Activated CD4-positive, alpha-beta T cell treated with anti-CD3 and anti-CD28 coated beads for 48 hours (primary cell): ENCODE measurements around the gene FBXL19.
"Not testable (repeated sequence)": the region's sequence is repeated elsewhere in the genome, so short reads cannot be mapped to it uniquely, and the experiment has no call there.

Experiments
- DNase-seq: peaks from one replicate; pipeline ENCODE4 v3.0.0-alpha.2; 2020

FBXL19 gene

GRCh38 chr16:30922960-30923535 lies 324 bp upstream of the FBXL19 start:
- peak; percentile 97 for DNase-seq

GRCh38 chr16:30924076-30924912 lies 922 bp downstream of the FBXL19 start:
- DNase-seq: peak; percentile 34

DNA sequence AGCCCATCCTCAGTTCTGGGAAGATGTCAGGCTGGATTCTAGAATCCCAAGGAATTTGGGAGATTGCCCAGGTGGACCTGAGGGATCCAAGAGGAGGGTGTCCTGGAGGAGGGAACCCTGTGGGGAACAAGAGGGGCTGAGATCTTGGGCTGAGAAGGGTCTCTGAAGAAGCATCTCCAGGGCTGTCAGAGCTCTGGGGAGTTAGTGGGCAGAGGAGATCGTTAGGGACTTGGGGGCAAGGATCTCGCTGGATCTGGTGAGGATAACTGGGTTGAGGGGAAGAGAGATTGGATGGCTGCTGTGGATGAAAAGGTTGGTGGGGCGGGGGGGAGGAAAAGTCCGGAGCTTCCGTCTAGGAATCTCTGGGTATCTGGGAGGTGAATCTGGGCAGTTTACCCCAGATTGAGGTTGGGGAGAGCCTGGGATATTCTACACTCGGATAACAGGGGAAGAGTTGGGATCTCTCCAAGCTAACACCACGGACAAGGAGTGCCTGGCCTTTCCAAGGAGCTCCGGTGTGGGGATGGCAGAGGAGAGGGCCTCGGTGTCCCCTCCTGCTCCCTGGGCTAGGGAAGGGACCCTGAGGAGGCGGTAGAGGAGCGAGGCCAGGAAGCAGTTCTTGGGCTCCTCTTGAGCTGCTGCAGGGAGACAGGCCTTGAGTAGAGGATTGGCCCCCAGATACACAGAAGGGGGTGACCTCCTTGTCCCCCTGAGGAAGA lies 1.7 kb downstream of the FBXL19 start:
- no peak for DNase-seq

DNA sequence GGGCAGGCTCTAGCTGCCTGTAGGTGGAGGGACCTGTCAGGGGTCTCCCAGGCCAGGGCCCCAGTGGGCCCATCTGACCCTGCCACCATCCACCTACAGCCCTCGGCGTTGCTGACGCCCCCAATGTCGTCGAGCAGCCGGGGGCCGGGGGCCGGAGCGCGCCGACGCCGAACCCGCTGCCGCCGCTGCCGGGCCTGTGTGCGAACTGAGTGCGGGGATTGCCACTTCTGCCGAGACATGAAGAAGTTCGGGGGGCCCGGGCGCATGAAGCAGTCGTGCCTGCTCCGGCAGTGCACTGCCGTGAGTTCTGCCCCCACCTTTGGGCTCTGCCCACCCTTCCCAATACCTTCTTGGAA lies 2.2 kb downstream of the FBXL19 start:
- DNase-seq: no peak

DNA sequence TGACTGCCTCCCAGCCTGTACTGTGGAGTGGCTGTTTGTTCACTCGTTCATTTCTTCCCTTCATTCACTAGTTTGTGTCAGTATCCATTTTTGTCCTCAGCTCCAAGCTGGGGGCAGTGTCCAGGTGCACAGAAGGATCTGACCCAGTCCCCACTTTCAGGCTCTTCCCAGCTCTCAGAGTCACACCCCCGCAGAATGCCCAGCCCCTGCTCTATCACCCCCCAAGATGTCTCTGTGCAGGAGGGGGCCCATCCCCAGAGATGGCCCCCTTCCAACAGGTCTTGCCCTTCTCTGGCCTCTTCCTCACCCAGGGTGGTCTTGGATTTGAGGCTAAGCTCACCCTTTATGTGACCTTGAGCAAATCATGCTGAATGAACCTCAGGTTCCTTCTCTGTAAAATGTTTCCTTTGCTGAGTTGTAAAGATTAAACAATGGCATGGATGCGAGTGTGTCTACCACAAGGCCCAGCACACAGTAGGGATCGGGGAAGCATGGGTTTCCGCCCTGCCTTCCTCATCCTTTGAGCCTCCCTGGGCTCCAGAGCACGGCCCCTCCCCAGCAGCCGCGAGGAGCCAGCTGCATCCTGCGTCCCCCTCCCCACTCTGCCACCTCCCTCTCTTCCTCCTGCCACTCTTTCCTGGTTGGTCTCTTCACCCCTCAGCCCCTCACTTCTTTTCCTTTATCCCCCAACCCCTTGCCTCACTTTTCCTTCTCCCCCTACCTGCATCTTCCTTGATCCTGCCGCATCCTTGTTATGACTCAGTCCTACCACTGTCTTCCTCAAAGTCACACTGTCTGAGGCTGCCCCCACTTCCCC lies 2.8 kb downstream of the FBXL19 start:
- DNase-seq: no peak

DNA sequence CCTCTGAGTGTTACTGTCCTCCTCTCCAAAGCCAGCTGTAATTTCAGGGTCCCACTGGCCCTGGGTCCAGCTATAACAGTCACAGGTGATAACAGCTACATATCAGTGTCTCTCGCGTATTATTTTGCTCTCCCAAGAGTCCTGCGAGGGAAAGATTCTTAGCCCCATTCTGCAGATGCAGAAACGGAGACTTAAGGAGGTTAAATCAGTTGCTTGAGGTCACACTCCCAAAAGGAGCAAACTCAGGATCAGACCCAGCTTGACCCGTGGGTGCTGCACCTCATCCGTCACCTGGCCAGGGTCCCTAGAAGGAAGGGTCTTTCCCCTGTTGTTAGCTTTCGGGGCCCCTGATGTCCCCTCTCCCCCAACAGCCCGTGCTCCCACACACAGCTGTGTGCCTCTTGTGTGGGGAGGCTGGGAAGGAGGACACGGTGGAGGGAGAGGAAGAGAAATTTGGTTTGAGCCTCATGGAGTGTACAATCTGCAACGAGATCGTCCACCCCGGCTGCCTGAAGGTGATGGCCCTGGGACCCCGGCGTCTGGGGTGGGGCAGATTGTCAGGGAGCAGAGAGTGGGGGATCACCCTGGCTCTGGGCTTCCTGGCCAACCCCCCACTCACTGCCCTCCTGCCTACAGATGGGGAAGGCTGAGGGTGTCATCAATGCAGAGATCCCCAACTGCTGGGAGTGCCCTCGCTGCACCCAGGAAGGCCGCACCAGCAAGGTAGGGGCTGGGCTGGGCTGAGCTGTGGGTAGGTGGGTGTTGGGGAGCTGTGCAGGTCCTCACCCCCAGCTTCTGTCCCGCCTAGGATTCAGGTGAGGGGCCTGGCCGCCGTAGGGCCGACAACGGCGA lies 3.8 kb downstream of the FBXL19 start:
- DNase-seq: no peak

GRCh38 chr16:30927789-30928378 lies 4.5 kb downstream of the FBXL19 start:
- DNase-seq: peak; percentile 57

- no peak for DNase-seq
Observed at GRCh38 chr16:30928390-30928789, 5.0 kb downstream of the FBXL19 start.

- DNase-seq: no peak
Observed at GRCh38 chr16:30929167-30929566, 5.8 kb downstream of the FBXL19 start.

DNA sequence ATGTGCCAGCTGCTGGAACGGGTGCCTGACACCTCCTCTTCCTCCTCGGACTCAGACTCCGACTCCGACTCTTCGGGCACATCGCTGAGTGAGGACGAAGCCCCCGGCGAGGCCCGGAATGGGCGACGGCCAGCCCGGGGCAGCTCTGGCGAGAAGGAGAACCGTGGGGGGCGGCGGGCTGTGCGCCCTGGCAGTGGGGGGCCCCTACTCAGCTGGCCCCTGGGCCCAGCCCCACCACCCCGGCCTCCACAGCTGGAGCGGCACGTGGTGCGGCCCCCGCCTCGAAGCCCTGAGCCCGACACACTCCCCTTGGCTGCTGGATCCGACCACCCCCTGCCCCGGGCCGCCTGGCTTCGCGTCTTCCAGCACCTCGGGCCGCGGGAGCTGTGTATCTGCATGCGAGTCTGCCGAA lies 6.8 kb downstream of the FBXL19 start:
- no peak for DNase-seq

- no peak for DNase-seq
Observed at GRCh38 chr16:30931068-30931650, 7.8 kb downstream of the FBXL19 start.

DNA sequence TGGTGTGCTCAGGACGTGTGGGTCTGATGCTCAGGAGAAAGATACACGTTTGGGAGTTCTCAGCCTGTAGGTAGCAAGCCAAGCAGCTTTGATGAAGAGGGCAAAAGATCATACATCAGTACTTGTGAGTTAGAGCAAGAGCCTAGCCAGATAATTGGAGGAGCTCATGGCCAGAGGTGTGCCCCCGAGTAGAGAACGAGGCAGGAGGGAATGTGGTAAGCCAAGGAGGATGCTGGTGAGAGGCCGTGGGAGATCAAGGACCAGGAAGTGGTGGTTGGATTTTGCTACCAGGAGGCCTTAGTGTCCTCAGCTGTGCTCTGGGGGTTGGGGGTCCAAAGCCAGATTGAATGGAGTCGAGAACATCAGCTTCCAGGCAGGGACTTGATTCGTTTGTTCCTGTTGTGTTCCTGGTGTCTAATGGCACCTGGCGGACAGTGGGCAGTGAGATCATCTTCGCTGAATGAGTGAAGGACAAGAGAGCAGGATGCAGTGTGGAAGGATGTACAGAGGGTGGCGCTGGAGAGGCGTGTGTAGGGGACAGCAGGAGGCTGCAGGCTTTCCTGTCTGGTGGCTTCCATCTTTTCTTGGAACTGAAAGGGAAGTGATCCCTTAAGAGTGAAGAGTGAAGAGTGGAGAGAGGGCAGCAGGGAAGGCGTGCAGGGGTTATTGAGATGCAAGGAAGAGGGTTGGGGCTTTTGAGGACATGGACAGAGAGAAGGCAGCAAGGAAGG lies 11.6 kb downstream of the FBXL19 start:
- peak; percentile 65 for DNase-seq

GRCh38 chr16:30937692-30938091 lies 14.3 kb downstream of the FBXL19 start:
- DNase-seq: no peak

GRCh38 chr16:30939571-30939970 lies 16.2 kb downstream of the FBXL19 start:
- not testable (repeated sequence) for DNase-seq

GRCh38 chr16:30941600-30942425 lies 18.4 kb downstream of the FBXL19 start:
- peak; percentile 78 for DNase-seq

DNA sequence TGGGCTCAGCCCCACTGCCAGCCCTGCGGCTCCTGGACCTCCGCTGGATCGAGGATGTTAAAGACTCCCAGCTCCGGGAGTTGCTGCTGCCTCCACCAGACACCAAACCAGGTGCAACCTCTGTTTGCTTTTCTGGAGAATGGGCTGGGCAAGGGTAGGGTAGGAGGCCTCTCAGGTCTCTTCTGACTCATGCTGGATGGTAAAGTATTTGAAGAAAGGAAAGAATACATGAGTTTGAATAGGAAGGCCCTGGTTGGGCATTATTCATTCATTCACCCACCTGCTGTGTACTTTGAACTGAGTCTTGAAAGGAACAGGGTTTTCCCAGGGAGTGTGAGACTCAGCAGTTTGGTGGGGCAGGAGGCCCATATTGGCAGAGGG lies 19.0 kb downstream of the FBXL19 start:
- DNase-seq: peak; percentile 20

DNA sequence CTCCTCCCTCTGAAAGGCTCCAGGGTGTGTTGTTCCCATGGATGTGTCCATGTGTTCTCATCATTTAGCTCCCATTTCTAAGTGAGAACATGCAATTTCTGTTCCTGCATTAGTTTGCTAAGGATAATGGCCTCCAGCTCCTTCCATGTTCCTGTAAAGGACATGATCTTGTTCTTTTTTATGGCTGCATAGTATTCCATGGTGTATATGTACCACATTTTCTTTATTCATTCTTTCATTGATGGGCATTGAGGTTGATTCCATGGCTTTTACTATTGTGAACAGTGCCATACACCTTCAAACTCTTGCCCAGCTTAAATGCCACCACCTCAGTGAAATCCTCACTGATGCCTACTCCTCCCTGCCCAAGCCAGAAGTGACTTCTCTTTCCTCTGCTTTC lies 21.0 kb downstream of the FBXL19 start:
- no peak for DNase-seq

- DNase-seq: no peak
Observed at GRCh38 chr16:30946671-30947540, 23.5 kb downstream of the FBXL19 start.

GRCh38 chr16:30947541-30947858 lies 24.1 kb downstream of the FBXL19 start:
- DNase-seq: no peak
